Caco-2 (cell line): ENCODE data around the gene RFX3. TPM values are rescaled to one million over a fixed set of nuclear protein-coding genes. Genes with fewer than 3 reads are reported as not detected.

Experiments used
- BruUV-seq: library from RNA; stranded (reverse); fragments of 400-500 nt; replicated peaks from 2 replicates; lab custom pipeline; 2021; lab: Mats Ljungman, UMichigan
- CTCF ChIA-PET: fragments of 300-600 bp; sonication (Branson Sonifier 250); formaldehyde crosslinking; loops from one replicate; lab custom pipeline; 2022; ENCODE audit warnings: antibody characterized with exemption; lab: Charles Lee
- POLR2A ChIA-PET: fragments of 300-600 bp; sonication (Branson Sonifier 250); formaldehyde crosslinking; loops from one replicate; lab custom pipeline; 2022; ENCODE audit warnings: antibody characterized with exemption; lab: Charles Lee
- DNase-seq, 2 experiments: peaks; one replicate each; pipeline versions ENCODE4 v3.0.0 to v3.0.0-alpha.2; 2020 to 2022
- H3K27me3 ChIP-seq: replicated peaks from 2 replicates; pipeline ENCODE4 v1.6.0; 2011; ENCODE audit warnings: low read length; ENCODE audit not compliant: control insufficient read depth, insufficient read depth
- H3K36me3 ChIP-seq: 2 replicates; pipeline ENCODE4 v1.5.1; 2011; ENCODE audit warnings: low read length; ENCODE audit not compliant: control insufficient read depth, insufficient read depth
- H3K4me1 ChIP-seq: fragments of 250-450 bp; sonication (Bioruptor Pico); 2 replicates; pipeline ENCODE4 v1.5.1; 2020; ENCODE audit warnings: mild to moderate bottlenecking
- H3K4me3 ChIP-seq: 2 replicates; pipeline ENCODE4 v1.5.1; 2011; ENCODE audit warnings: low read depth, mild to moderate bottlenecking, control low read depth, low read length
- H3K9me3 ChIP-seq: fragments of 250-450 bp; sonication (Bioruptor Pico); 2 replicates; pipeline ENCODE4 v1.5.1; 2020; ENCODE audit warnings: mild to moderate bottlenecking, moderate library complexity
- H3K27ac Mint-ChIP-seq: one replicate; pipeline ENCODE4 v1.8.0; 2022; ENCODE audit warnings: mixed read lengths; ENCODE audit not compliant: unreplicated experiment
- H3K27me3 Mint-ChIP-seq: one replicate; pipeline ENCODE4 v1.8.0; 2022; ENCODE audit warnings: mixed read lengths; ENCODE audit not compliant: insufficient read depth, unreplicated experiment
- H3K36me3 Mint-ChIP-seq: one replicate; pipeline ENCODE4 v1.8.0; 2022; ENCODE audit warnings: mild to moderate bottlenecking, mixed read lengths; ENCODE audit not compliant: insufficient read depth, unreplicated experiment
- H3K4me1 Mint-ChIP-seq: one replicate; pipeline ENCODE4 v1.8.0; 2022; ENCODE audit warnings: low read depth, mixed read lengths; ENCODE audit not compliant: unreplicated experiment
- H3K4me3 Mint-ChIP-seq: one replicate; pipeline ENCODE4 v1.8.0; 2022; ENCODE audit warnings: mild to moderate bottlenecking, moderate library complexity, mixed read lengths; ENCODE audit not compliant: unreplicated experiment
- H3K9me3 Mint-ChIP-seq: one replicate; pipeline ENCODE4 v1.8.0; 2022; ENCODE audit warnings: mixed read lengths; ENCODE audit not compliant: unreplicated experiment
- intact Hi-C: fragments of 100-400 bp; cut with micrococcal nuclease; formaldehyde crosslinking; loops from one replicate; pipeline ENCODE4 v1.10.0; 2022; ENCODE audit not compliant: unreplicated experiment
- total RNA-seq: library from RNA; stranded (reverse); gene quantifications from 2 replicates; pipeline ENCODE4 v1.2.3, GENCODE V29; 2022
- TF ChIP-seq, protein P1 (sequence below), 2 experiments: fragments of 200-600 bp in 1 of 2; IDR thresholded peaks; 1 replicate in 1 of 2; 2 replicates in 1 of 2; pipeline versions ENCODE4 v1.5.1 to v1.8.0; 2011 to 2022; ENCODE audit warnings: antibody characterized with exemption in 1 of 2, control low read depth in 1 of 2, inconsistent platforms in 1 of 2, low read depth in 1 of 2, low read length in 1 of 2, mild to moderate bottlenecking in 1 of 2, moderate library complexity in 1 of 2; ENCODE audit not compliant: insufficient read depth in 1 of 2, severe bottlenecking in 1 of 2, unreplicated experiment in 1 of 2

The RFX3 gene
- total RNA-seq, 1 experiment from 2014 or later: 4.2 TPM

DNA sequence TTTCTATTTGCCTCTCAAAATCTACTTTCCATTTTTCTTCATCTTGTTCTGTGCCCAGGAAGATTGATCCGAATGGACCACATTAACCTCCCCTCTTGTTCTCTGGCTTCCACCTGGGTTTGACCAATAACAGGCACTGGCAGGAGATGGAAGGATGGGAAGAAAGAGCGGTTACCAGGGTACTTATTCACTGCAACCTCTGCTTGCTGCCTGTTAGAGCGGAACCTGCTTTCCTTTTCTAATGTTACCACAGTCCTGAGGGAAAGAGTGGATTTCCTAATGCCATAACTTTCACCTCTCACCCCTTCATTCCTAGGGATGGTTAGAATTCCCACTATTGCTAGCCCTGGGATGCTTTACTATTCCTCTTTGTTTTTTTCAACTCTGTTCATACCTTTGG lies 262.1 kb downstream of the RFX3 start:
- Histone ChIP-seq H3K9me3 (no peaks in the 10 kb centered on the region), H3K36me3 (no peaks in the 10 kb centered on the region), H3K27me3 (no peaks in the 10 kb centered on the region), H3K4me3 (no peak overlapping the region), H3K4me1 (no peaks in the 10 kb centered on the region)
- no TSS peak for BruUV-seq
- intact Hi-C loops: no loop called here
- Mint-ChIP-seq H3K27ac (no peak overlapping the region), H3K4me1 (no peaks in the 10 kb centered on the region), H3K4me3 (no peak overlapping the region), H3K27me3 (no peaks in the 10 kb centered on the region), H3K36me3 (no peaks in the 10 kb centered on the region), H3K9me3 (no peaks in the 10 kb centered on the region)
- DNase-seq: no peak
- POLR2A ChIA-PET: no interaction called here
- TF ChIP-seq, protein P1, sequence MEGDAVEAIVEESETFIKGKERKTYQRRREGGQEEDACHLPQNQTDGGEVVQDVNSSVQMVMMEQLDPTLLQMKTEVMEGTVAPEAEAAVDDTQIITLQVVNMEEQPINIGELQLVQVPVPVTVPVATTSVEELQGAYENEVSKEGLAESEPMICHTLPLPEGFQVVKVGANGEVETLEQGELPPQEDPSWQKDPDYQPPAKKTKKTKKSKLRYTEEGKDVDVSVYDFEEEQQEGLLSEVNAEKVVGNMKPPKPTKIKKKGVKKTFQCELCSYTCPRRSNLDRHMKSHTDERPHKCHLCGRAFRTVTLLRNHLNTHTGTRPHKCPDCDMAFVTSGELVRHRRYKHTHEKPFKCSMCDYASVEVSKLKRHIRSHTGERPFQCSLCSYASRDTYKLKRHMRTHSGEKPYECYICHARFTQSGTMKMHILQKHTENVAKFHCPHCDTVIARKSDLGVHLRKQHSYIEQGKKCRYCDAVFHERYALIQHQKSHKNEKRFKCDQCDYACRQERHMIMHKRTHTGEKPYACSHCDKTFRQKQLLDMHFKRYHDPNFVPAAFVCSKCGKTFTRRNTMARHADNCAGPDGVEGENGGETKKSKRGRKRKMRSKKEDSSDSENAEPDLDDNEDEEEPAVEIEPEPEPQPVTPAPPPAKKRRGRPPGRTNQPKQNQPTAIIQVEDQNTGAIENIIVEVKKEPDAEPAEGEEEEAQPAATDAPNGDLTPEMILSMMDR (IDR thresholded peaks at IDR 0.05; ENCODE audit: insufficient read depth in 1 of 2, low read depth in 1 of 2, low read length in 1 of 2, severe bottlenecking in 1 of 2, unreplicated experiment in 1 of 2): no peak
- CTCF ChIA-PET: no interaction called here

DNA sequence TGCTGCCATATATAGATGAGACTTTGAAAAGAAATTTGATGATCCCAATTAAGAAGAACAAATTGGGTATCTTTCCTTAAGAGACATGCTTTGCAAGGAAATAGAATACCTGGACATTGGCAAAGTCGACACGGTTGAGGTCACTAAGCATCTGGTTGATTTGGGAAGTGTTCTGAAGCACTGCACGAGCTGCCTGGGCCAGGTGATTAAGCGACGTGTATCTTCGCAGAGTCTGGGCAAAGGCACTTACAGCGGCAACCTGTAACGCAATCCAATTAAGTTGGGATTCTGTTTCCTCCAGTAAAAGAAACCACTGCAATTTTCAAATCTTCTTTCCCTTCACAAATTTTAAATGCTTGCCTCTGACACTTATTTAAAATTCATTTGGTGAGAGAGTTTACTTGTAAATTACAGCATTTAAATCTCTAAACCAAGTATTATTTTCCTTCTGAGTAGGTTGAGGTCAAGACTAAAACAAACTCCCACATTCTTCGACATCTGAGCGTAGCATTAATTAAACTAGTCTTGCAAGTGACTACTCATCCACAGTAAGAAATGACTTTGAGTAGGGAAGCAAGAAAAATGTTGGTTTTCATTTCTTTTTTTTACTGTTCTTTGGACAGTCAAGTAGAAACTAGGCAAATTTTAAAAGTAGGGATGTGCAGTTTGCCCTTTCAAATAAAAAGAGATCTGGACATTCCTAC lies 262.8 kb downstream of the RFX3 start:
- POLR2A ChIA-PET: no interaction called here
- no TSS peak for BruUV-seq
- Mint-ChIP-seq H3K9me3 (no peaks in the 10 kb centered on the region), H3K27me3 (no peaks in the 10 kb centered on the region), H3K27ac (no peak overlapping the region), H3K4me1 (no peaks in the 10 kb centered on the region), H3K4me3 (no peak overlapping the region), H3K36me3 (no peaks in the 10 kb centered on the region)
- no peaks in the 10 kb centered on the region for H3K36me3 ChIP-seq
- TF ChIP-seq, protein P1 (IDR thresholded peaks at IDR 0.05; ENCODE audit: insufficient read depth in 1 of 2, low read depth in 1 of 2, low read length in 1 of 2, severe bottlenecking in 1 of 2, unreplicated experiment in 1 of 2): no peak
- DNase-seq: no peak
- H3K4me3 ChIP-seq: no peak overlapping the region
- no peaks in the 10 kb centered on the region for H3K4me1 ChIP-seq
- H3K9me3 ChIP-seq: no peaks in the 10 kb centered on the region
- CTCF ChIA-PET: no interaction called here
- H3K27me3 ChIP-seq: no peaks in the 10 kb centered on the region
- intact Hi-C loops: no loop called here

DNA sequence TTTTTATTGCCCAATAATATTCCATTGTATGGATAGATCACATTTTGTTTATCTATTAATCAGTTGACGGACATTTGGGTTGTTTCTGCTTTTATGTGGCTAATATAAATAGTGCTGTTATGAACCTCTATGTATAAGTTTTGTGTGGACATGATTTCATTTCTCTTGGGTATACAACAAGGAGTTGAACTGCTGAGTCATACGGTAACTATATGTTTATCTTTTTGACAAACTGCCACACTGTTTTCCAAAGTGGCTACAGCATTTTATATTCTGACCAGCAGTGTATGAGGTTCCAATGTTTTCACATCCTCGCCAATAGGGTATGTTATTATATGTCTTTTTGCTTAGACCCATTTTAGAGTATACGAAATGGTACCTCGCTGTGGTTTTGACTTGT lies 264.3 kb downstream of the RFX3 start:
- H3K27ac Mint-ChIP-seq: no peak overlapping the region
- Histone ChIP-seq H3K9me3 (no peaks in the 10 kb centered on the region), H3K27me3 (no peaks in the 10 kb centered on the region), H3K36me3 (no peaks in the 10 kb centered on the region), H3K4me1 (no peaks in the 10 kb centered on the region), H3K4me3 (no peak overlapping the region)
- no peak overlapping the region for H3K4me3 Mint-ChIP-seq
- H3K9me3 Mint-ChIP-seq: no peaks in the 10 kb centered on the region
- TF ChIP-seq, protein P1 (IDR thresholded peaks at IDR 0.05; ENCODE audit: insufficient read depth in 1 of 2, low read depth in 1 of 2, low read length in 1 of 2, severe bottlenecking in 1 of 2, unreplicated experiment in 1 of 2): no peak
- H3K4me1 Mint-ChIP-seq: no peaks in the 10 kb centered on the region
- ChIA-PET POLR2A (no interaction called here), CTCF (no interaction called here)
- no peaks in the 10 kb centered on the region for H3K36me3 Mint-ChIP-seq
- intact Hi-C loops: no loop called here
- BruUV-seq: no TSS peak
- no peak for DNase-seq
- H3K27me3 Mint-ChIP-seq: no peaks in the 10 kb centered on the region
